Stomach (tissue), 9 donors: ENCODE data around the gene MAT2A. TPM values are rescaled to one million over a fixed set of nuclear protein-coding genes. Genes with fewer than 3 reads are reported as not detected.

Experiments used
- DNase-seq, 2 donors: peaks; one replicate each; pipeline versions ENCODE4 v3.0.0 to v3.0.0-alpha.2; 2013 to 2019
- H3K27ac ChIP-seq, 5 donors: fragments of 200-600 bp in 4 of 5; sonication (generic) in 4 of 5; one replicate each; pipeline ENCODE4 v1.5.1; 2013 to 2019; ENCODE audit warnings: mild to moderate bottlenecking in 1 of 5, moderate library complexity in 1 of 5
- H3K27me3 ChIP-seq, 3 donors: fragments of 200-600 bp; sonication (generic); one replicate each; pipeline ENCODE4 v1.5.1; 2017 to 2019; ENCODE audit warnings: mixed run types in 1 of 3
- H3K36me3 ChIP-seq, 4 donors: fragments of 200-600 bp; sonication (generic); 1 replicate in 3 of 4; 2 replicates in 1 of 4; pipeline ENCODE4 v1.5.1; 2016 to 2019
- H3K4me1 ChIP-seq, 4 donors: fragments of 200-600 bp; sonication (generic); one replicate each; pipeline ENCODE4 v1.5.1; 2016 to 2019
- H3K4me3 ChIP-seq, 4 donors: fragments of 200-600 bp; sonication (generic) in 3 of 4; one replicate each; pipeline ENCODE4 v1.5.1; 2016 to 2019; ENCODE audit warnings: mild to moderate bottlenecking in 1 of 4
- H3K9me3 ChIP-seq, 4 donors: fragments of 200-600 bp; sonication (generic); one replicate each; pipeline ENCODE4 v1.5.1; 2016 to 2019
- EP300 ChIP-seq: sonication (generic); formaldehyde crosslinking; IDR thresholded peaks from one replicate; pipeline ENCODE4 v1.6.1; 2017; ENCODE audit warnings: antibody characterized with exemption
- POLR2A ChIP-seq, 4 donors: fragments of 450-650 bp; IDR thresholded peaks; one replicate each; pipeline ENCODE4 v1.6.1; 2016; ENCODE audit warnings: antibody characterized with exemption in 4 of 4, control low read depth in 2 of 4, mild to moderate bottlenecking in 1 of 4, moderate library complexity in 1 of 4
- POLR2AphosphoS5 ChIP-seq, 3 donors: sonication (generic); formaldehyde crosslinking; IDR thresholded peaks; one replicate each; pipeline ENCODE4 v1.6.1; 2016; ENCODE audit warnings: antibody characterized with exemption in 3 of 3
- WGBS, 5 donors: extraction: QIAGEN DNeasy Blood & Tissue Kit in 3 of 5; methylation state at CpG; one replicate each; pipeline versions ENCODE4 v1.1.5 to v1.1.7; 2013 to 2018; 5-methylcytosine and 5-hydroxymethylcytosine counted together
- intact Hi-C: fragments of 100-400 bp; cut with DNase I; formaldehyde crosslinking; loops from one replicate; pipeline ENCODE4 v1.15.1; 2023; ENCODE audit warnings: low total_unique reads
- polyA plus RNA-seq, 3 donors: library from polyadenylated mRNA; stranded (reverse); fragments of 200-250 nt; gene quantifications; one replicate each; pipeline ENCODE4 v1.2.3, GENCODE V29; 2013
- total RNA-seq, 5 donors: library from RNA; depleted of rRNA; stranded (reverse); fragments of >200 nt; gene quantifications; one replicate each; pipeline versions ENCODE4 v1.1.0 to v1.2.3, GENCODE V29; 2014 to 2016
- TF ChIP-seq, protein P1 (sequence below), 7 experiments: fragments of 450-650 bp in 4 of 7; fragments of 200-600 bp in 3 of 7; sonication (generic) in 3 of 7; IDR thresholded peaks; one replicate each; pipeline ENCODE4 v1.5.1; 2016 to 2019; ENCODE audit warnings: antibody characterized with exemption in 7 of 7, control low read depth in 2 of 7, mild to moderate bottlenecking in 1 of 7
- donor health status: healthy with polysubstance abuse.
- donor health status: Bipolar disorder and iron deficiency.
- donor health status: healthy.

MAT2A gene
- total and polyA plus RNA-seq, 8 donors = 73.3 to 278 (median 98.9) TPM

GRCh38 chr2:85537600-85538506, 1.1 kb upstream of the MAT2A start:
- H3K9me3 ChIP-seq = no peaks in the 10 kb centered on the region
- intact Hi-C loops = no loop called here
- TF ChIP-seq EP300 (no peak), POLR2A (IDR thresholded peaks at IDR 0.05) (no peak), POLR2AphosphoS5 (IDR thresholded peaks at IDR 0.05) (peak in 2 of 3 donors; percentile 26 to 30)
- TF ChIP-seq, protein P1, sequence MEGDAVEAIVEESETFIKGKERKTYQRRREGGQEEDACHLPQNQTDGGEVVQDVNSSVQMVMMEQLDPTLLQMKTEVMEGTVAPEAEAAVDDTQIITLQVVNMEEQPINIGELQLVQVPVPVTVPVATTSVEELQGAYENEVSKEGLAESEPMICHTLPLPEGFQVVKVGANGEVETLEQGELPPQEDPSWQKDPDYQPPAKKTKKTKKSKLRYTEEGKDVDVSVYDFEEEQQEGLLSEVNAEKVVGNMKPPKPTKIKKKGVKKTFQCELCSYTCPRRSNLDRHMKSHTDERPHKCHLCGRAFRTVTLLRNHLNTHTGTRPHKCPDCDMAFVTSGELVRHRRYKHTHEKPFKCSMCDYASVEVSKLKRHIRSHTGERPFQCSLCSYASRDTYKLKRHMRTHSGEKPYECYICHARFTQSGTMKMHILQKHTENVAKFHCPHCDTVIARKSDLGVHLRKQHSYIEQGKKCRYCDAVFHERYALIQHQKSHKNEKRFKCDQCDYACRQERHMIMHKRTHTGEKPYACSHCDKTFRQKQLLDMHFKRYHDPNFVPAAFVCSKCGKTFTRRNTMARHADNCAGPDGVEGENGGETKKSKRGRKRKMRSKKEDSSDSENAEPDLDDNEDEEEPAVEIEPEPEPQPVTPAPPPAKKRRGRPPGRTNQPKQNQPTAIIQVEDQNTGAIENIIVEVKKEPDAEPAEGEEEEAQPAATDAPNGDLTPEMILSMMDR (IDR thresholded peaks at IDR 0.05) = peak in 1 of 7 experiments; percentile 7
- DNase-seq = peak; percentile 57 to 83
- peaks cover 28 to 51% (median 42%) of the 10 kb centered on the region in 4 donors for H3K4me1 ChIP-seq
- no peaks in the 10 kb centered on the region for H3K27me3 ChIP-seq
- peak overlapping the region; percentile 81 to 94 (median 90) for H3K4me3 ChIP-seq
- 1 to 3% (median 1%) methylated on average over 29 to 35 of the region's 35 CpGs for WGBS, 5 donors
- peaks cover 15 to 25% (median 22%) of the 10 kb centered on the region in 4 donors for H3K36me3 ChIP-seq
- H3K27ac ChIP-seq = peak overlapping the region; percentile 95 to 100 (median 99)

DNA sequence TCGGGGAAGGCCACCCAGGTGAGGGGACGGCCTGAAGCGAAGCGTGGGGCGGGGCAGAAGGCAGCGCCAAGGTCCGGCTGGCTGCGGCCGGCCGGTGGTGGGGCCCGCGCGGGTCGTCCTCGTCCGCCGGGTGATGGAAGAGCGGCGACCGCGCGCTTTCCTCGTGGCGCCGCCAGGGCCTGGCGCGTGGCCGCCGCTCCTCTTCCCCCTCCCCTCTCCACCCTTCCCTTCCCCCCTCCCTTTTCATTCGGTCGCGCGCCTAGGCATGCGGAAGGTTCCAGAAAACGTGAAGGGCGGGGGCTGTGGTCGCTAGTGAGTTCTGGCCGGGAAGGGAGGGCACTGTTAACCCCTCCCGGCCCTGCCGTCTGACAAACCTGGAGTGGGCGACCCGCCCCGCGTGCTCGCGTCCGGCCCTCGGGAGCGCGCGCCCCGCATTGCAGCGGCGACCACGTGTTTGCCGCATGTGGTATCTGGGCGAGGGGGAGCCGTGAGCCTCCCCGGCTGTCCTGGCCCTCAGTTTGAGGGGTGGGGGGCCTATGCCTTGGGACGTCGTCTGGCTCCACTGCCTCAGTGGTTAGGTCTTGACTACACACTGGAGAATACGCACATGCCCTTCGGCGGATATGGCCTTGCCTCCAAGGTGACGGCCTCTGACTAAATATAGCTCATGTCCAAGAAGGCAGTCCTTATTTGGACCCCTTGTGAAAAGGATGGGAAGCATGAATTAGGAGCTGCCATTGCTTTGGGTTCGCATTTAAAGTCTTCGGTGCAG, 579 bp downstream of the MAT2A start:
- DNase-seq = peak; percentile 64 to 92
- no peaks in the 10 kb centered on the region for H3K27me3 ChIP-seq
- WGBS, 5 donors = 0 to 1% (median 0%) methylated on average over 38 to 67 of the region's 67 CpGs
- peak overlapping the region; percentile 81 to 94 (median 90) for H3K4me3 ChIP-seq
- H3K27ac ChIP-seq = peak overlapping the region; percentile 95 to 100 (median 99)
- intact Hi-C loops = no loop called here
- H3K36me3 ChIP-seq = peaks cover 30 to 42% (median 39%) of the 10 kb centered on the region in 4 donors
- peaks cover 38 to 68% (median 58%) of the 10 kb centered on the region in 4 donors for H3K4me1 ChIP-seq
- peak; percentile 14 for TF ChIP-seq EP300
- TF ChIP-seq, protein P1 (IDR thresholded peaks at IDR 0.05) = no peak
- peak; percentile 42 to 81 (median 63) for TF ChIP-seq POLR2AphosphoS5 (IDR thresholded peaks at IDR 0.05)
- no peak for TF ChIP-seq POLR2A (IDR thresholded peaks at IDR 0.05)
- no peaks in the 10 kb centered on the region for H3K9me3 ChIP-seq

GRCh38 chr2:85540133-85540648, 1.2 kb downstream of the MAT2A start:
- TF ChIP-seq POLR2AphosphoS5 (IDR thresholded peaks at IDR 0.05) (no peak), POLR2A (IDR thresholded peaks at IDR 0.05) (no peak), EP300 (no peak)
- TF ChIP-seq, protein P1 (IDR thresholded peaks at IDR 0.05) = no peak
- Histone ChIP-seq H3K27ac (peak overlapping the region; percentile 95 to 100 (median 99)), H3K27me3 (no peaks in the 10 kb centered on the region), H3K4me3 (peak overlapping the region; percentile 81 to 94 (median 90)), H3K9me3 (no peaks in the 10 kb centered on the region), H3K36me3 (peaks cover 34 to 49% (median 45%) of the 10 kb centered on the region in 4 donors), H3K4me1 (peaks cover 40 to 73% (median 59%) of the 10 kb centered on the region in 4 donors)
- 2 to 6% (median 4%) methylated on average over 11 of the region's 11 CpGs for WGBS, 5 donors
- DNase-seq = no peak
- intact Hi-C loops = no loop called here

DNA sequence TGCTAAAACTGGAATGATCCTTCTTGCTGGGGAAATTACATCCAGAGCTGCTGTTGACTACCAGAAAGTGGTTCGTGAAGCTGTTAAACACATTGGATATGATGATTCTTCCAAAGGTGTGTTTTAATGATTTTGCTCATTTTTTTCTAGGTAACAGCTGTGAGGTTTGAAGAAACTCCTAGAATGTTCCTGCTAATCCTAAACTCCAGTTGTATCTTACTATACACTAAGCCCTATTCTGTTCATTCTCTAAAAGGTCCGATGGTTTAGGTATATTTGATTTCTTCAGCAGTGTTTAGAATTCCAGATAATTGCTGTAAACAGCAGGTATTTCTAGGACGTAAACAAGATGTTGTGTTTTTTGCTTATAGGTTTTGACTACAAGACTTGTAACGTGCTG, 2.3 kb downstream of the MAT2A start:
- Histone ChIP-seq H3K27ac (peak overlapping the region in 4 of 5 donors; percentile 97 to 100 (median 99)), H3K4me3 (peak overlapping the region; percentile 81 to 94 (median 90)), H3K9me3 (no peaks in the 10 kb centered on the region), H3K4me1 (peaks cover 40 to 77% (median 59%) of the 10 kb centered on the region in 4 donors), H3K27me3 (no peaks in the 10 kb centered on the region), H3K36me3 (peaks cover 45 to 60% (median 56%) of the 10 kb centered on the region in 4 donors)
- TF ChIP-seq POLR2A (IDR thresholded peaks at IDR 0.05) = no peak
- intact Hi-C loops = no loop called here
- WGBS, 5 donors = 15 to 24% (median 21%) methylated on average over 4 of the region's 4 CpGs
- DNase-seq = no peak
